HG02678 (cell line): ENCODE data around the gene E2F1.
"Not testable (repeated sequence)": the region's sequence is repeated elsewhere in the genome, so short reads cannot be mapped to it uniquely, and the experiment has no call there.

ENCODE experiments used
- ATAC-seq: cut with Tn5 transposase; IDR thresholded peaks from one replicate; pipeline ENCODE4 v1.9.1; 2021; ENCODE audit warnings: mild to moderate bottlenecking, moderate library complexity; ENCODE audit not compliant: unreplicated experiment

E2F1 gene

DNA sequence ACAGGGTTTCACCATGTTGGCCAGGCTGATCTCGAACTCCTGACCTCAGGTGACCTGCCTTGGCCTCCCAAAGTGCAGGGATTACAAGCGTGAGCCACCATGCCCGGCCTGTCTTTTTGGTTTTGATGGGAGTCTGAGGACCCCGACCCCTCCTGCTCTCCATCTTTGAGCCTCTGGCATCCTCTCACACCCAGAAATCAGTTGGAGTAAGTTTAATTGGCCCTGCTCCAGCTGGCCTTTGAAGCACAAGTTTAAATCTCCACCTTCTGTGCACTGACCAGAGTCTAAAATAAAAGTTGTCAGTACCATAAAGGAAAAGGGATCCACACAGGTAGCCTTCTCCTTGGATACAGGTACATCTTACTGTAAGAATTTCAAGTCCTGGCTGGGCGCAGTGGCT is 40.0 kb downstream of the E2F1 start:
- ATAC-seq, result no peak

DNA sequence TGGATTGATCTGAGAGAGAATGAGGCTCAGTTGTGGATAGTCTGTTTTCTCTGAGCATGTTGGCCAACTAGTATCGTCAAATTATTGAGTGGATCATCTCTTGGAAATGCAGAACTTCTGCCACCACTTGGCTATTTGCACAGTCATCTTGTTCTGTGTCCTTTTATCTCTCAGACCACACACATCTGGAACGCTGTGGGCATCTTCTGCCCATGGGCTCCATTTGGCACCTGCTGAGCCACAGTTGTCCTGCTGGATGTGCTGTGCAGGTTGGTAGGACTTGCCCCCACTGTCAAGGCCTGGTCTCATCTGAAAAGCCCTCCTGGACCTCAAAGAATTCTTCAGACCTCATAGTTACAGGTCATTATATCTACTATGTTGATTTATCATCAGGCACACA is 40.8 kb downstream of the E2F1 start:
- ATAC-seq, result no peak

DNA sequence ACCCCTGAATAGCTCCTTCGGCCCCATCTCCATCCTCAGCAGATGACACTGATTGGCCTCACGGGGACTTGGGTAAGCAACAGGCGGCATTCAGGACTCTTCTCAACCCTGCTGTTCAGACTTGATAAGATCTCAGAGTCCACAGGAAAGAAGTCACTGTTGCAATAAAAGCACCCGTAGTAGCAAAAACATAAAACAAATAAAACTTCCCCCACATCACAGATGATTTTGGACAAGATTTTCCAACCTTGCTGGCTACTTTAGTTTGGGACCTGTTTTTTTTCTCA is 41.2 kb downstream of the E2F1 start:
- no peak for ATAC-seq

DNA sequence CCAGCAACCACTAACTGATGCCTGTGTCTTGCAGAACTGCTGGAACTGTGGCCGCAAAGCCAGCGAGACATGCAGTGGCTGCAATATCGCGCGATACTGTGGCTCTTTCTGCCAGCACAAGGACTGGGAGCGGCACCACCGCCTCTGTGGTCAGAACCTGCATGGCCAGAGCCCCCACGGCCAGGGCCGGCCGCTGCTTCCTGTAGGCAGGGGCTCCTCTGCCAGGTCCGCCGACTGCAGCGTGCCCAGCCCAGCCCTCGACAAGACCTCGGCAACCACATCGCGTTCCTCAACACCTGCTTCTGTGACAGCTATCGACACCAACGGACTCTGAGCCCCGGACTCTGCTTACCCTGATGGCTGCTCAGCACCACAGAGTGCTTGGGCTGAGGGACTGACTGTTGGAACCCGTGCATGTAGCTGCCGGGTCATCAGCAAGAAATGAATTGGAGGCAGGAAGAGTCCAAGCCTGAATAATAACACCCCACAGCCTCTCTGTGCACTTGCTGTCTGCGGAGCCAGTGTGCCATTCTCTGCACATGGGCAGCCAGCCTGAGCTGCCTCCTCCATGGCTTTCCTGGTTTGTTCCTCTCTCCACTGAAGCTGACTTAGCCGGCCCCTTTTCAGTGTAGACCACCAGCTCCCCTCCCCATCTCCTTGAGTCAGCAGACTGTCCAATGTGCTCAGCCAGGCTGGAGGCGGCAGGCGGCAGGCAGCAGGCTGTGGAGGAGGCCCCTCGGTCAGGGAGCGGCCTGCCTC is 41.7 kb downstream of the E2F1 start:
- ATAC-seq, result no peak

DNA sequence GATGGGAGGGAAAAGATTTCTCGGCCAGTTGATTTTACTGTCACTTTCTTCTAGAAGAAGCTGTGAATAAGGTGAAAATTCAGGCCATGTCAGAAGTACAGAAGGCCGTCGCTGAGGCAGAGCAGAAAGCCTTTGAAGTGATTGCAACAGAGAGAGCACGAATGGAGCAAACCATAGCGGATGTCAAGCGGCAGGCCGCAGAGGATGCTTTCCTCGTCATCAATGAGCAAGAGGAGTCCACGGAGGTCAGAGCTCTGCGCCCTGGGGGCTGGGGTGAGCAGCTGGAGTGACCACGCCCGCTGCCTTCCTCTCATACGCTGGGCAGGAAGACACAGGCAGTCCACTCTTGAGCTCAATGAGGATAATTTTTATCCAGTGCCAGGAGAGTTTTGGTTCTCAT is 45.9 kb downstream of the E2F1 start:
- ATAC-seq, result no peak

DNA sequence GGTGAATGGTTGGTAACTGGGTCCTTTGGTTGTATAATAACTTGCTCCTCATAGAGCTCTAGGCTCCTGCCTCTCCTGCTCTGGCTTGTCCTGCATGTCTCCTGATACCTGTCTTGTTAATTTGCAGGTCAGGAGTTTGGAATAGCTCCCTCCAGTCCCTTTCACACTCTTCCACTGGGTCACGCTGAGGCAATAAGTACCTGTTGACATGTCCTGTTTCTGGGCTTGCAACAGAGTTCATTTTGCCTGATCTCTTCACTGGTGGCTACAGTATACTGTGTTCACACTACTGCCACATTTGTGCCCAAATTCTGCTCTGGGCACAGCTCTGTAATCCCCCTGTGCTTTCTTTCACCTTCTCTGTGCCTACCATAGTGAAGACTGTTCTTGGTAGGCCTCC is 49.4 kb downstream of the E2F1 start:
- ATAC-seq, result no peak

DNA sequence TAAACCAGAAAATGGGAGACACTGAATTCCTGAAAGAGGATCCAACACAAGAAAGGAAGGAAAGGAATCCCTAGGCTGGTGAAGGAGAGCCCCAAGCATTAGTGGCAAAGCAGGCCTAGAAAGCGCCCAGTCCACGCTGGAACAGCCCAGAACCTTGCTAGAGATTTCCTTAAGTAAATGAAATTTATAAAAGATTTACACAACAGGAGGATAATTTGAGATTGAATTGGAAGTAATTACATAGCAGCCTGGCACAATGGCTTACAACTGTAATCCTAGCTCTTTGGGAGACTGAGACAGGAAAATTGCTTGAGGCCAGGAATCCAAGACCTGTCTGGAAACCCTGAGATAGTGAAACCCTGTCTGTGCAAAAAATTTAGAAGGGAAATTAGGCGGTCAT is 50.8 kb downstream of the E2F1 start:
- ATAC-seq, result no peak

DNA sequence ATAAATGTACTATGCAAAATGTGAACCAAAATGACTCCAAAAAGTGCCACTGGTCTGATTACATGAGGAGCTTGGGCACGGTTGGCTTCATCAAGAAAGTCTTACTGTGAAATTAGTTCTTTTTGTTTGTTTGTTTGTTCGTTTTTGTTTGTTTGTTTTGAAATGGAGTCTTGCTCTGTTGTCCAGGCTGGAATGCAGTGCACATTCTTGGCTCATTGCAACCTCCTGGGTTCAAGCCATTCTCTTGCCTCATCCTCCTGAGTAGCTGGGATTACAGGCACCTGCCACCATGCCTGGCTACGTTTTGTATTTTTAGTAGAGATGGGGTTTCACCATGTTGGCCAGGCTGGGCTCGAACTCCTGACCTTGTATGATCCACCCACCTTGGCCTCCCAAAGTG is 54.3 kb downstream of the E2F1 start:
- ATAC-seq, result not testable (repeated sequence)

DNA sequence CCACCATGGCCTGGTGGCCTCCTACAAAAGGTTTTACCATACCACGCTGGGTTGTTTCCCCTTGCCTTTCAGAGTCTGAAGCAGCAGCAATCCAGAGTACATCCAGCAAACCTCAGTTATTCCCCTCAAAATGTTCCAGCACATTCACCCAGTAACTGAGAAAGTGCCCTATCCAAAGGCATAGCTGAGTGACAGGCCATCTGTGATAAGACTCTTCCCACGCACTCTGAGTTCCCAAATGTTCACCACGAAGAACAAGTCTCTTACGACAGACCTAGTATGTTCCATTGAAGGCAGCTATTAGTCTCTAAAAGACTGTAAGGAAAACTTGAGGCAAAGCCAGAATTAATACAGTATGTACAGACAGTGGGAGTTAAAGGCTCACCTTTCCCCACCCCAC is 55.7 kb downstream of the E2F1 start:
- ATAC-seq, result no peak

DNA sequence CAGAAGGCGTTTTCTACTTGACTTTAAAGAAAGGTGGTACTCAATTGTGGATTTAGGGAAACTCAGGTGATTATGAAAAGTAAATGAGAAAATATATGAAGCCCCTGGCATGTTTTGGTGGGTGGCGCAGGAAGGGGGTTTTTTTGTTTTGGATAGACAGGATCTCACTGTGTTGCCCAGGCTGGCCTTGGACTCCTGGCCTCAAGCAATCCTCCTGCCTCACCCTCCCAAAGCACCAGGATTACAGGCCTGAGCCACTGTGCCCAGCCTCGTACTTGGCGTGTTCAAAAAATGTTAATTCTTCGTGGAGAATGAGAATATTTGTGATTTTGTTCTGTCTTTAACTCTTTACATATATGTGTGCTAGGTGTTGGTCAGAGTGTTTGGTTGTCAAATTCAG is 56.2 kb downstream of the E2F1 start:
- no peak for ATAC-seq

DNA sequence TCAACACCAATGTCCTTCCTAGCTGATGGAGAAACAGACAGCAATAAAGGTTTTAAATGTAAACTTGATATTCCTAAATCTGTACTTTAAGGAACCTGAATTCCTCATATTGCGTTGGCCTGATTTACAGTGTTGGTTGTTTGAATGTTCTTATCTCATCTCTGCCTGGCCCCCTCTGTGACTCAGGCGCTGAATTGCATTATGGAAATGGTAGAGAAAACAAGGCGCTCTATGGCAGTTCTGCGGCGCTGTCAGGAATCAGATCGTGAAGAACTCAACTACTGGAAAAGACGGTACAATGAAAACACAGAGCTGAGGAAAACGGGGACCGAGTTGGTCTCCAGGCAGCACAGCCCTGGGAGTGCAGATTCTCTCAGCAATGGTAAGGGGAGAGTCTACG is 56.7 kb downstream of the E2F1 start:
- ATAC-seq, result no peak

DNA sequence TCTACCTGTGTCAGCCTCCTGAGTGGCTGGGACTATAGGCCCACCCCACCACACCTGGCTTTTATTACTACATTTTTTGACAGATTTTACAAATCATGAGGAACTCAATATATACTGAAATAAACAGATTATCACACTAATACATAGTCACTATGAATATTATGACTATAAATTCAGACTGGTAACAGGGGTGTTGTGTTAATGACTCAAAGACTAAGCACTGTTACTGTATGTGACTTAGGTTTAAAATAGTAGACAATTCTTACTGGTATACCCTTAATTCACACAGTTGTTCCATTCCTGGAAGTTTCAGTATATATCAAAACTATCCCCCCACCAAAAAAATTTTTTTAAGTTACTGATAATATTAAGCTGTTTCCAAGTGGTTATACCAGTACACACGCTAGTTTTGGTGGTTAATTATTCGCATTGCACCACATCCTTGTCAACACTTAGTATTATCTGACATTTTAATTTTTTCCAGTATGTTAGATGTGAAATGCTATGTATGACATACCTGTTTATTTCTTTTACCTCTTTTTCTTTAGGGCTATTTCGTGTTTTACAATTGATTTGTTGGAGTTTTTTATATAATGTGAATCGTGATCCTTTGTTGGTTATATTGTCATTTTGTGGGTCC is 58.5 kb downstream of the E2F1 start:
- ATAC-seq, result no peak

DNA sequence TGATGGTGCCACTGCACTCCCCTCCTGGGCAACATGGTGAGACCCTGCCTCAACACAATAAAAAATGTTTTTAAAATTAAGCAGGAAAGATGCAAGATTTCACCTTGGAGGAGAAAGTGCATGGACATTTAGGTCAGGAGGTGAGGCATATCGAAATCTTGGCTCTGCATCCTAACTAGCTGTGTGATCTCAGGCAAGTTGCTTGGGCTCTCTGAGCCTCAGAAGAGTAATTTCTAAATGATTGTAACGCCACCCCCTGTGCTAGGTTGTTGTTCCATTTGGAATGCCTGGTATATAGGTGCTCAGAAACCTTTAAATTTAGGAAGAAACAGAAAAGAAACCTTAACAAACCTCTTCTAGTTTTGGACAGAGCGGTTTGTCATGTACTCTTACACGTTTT is 60.0 kb downstream of the E2F1 start:
- no peak for ATAC-seq
